ENCODE measurements around the gene CAB39L. TPM values are rescaled to one million over a fixed set of nuclear protein-coding genes. Genes with fewer than 3 reads are reported as not detected.
A peak's percentile ranks its signal among the peaks of the same experiment; 100 is the strongest.
"Not testable (repeated sequence)": the region's sequence is repeated elsewhere in the genome, so short reads cannot be mapped to it uniquely, and the experiment has no call there.

CAB39L gene
- total and polyA plus RNA-seq, 12 donors: 7.1 to 33.2 (median 16.9) TPM

DNA sequence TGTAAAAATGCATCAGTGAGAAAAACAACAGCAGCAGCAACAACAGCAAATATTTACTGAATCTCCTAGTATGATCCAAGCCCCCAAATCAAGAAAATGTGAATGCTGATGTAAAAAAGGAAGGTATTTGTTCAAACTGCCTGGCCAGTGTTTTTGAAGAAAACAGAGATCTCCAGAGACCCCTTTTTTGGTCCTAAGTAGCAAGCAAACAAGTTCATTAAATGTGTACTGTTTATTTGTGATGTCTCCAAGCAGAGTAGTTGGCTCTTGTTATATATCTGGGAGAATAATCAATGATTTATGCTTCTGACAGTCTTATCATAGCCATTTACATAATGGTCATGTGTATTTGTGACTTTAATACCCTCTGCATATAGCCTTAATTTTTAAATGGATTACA, 145.4 kb downstream of the CAB39L start:
- intact Hi-C loops (cut with DNase I): no loop called here

DNA sequence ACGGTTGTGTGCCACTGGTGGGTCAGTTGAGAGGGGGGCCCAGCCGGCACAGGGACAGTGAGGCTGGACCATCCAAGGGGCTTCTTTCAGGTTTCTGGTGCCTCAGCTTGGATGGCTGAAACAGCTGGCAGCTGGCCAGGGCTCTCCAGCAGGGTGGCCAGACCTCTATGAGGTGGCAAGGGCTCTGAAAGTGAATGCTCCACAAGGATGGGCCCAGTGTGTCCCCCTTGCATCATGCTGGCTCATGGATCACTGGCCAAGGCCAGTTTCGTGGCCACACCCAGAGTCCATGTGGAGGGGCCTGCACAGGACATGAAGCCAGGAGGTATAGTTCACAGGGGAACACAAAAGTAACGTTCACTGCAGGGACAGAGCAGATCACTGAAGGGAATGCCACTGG, 146.5 kb downstream of the CAB39L start:
- peaks cover 0 to 17% (median 0%) of the 10 kb centered on the region in 9 donors for H3K36me3 ChIP-seq
- H3K27ac ChIP-seq: peak overlapping the region in 1 of 10 donors; percentile 7
- H3K9me3 ChIP-seq: no peaks in the 10 kb centered on the region
- no peaks in the 10 kb centered on the region for H3K27me3 ChIP-seq
- WGBS, 2 donors: 88 to 91% methylated on average over 4 of the region's 4 CpGs
- TF ChIP-seq, protein P1, sequence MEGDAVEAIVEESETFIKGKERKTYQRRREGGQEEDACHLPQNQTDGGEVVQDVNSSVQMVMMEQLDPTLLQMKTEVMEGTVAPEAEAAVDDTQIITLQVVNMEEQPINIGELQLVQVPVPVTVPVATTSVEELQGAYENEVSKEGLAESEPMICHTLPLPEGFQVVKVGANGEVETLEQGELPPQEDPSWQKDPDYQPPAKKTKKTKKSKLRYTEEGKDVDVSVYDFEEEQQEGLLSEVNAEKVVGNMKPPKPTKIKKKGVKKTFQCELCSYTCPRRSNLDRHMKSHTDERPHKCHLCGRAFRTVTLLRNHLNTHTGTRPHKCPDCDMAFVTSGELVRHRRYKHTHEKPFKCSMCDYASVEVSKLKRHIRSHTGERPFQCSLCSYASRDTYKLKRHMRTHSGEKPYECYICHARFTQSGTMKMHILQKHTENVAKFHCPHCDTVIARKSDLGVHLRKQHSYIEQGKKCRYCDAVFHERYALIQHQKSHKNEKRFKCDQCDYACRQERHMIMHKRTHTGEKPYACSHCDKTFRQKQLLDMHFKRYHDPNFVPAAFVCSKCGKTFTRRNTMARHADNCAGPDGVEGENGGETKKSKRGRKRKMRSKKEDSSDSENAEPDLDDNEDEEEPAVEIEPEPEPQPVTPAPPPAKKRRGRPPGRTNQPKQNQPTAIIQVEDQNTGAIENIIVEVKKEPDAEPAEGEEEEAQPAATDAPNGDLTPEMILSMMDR (IDR thresholded peaks at IDR 0.05): no peak
- peaks cover 0 to 33% (median 6%) of the 10 kb centered on the region in 9 donors for H3K4me1 ChIP-seq
- DNase-seq: no peak
- intact Hi-C loops (cut with DNase I): no loop called here
- H3K4me3 ChIP-seq: no peak overlapping the region
- ATAC-seq: no peak

More for the DNA sequence above, 145.4 kb downstream of the CAB39L start:
- TF ChIP-seq, protein P1 (IDR thresholded peaks at IDR 0.05): no peak
- Histone ChIP-seq H3K36me3 (peaks cover 0 to 6% (median 0%) of the 10 kb centered on the region in 9 donors), H3K27ac (no peak overlapping the region), H3K4me3 (no peak overlapping the region), H3K9me3 (no peaks in the 10 kb centered on the region), H3K4me1 (peaks cover 0 to 28% (median 3%) of the 10 kb centered on the region in 9 donors), H3K27me3 (no peaks in the 10 kb centered on the region)
- DNase-seq: no peak
- no peak for ATAC-seq

DNA sequence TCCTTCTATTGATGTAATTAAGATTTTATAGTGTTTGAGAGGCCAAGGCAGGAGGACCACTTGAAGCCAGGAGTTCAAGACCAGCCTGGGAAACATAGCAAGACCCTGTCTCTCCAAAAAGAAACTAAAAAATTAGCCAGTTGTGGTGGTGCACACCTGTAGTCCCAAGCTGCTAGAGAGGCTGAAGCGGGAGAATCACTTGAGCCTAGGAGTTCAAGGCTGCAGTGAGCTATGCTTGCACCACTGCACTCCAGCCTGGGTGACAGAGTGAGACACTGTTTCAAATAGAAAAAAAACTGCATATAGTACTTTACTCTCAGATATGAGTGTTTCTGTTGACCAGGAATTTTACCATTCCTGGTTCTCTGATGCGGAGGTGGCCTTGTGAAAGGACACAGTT, 147.2 kb downstream of the CAB39L start:
- DNase-seq: no peak
- H3K27ac ChIP-seq: no peak overlapping the region
- TF ChIP-seq, protein P1 (IDR thresholded peaks at IDR 0.05): no peak
- no peaks in the 10 kb centered on the region for H3K9me3 ChIP-seq
- no peaks in the 10 kb centered on the region for H3K27me3 ChIP-seq
- WGBS, 2 donors: 97 to 100% methylated on average over 2 of the region's 2 CpGs
- intact Hi-C loops (cut with DNase I): no loop called here
- ATAC-seq: no peak
- H3K36me3 ChIP-seq: peaks cover 0 to 23% (median 0%) of the 10 kb centered on the region in 9 donors
- no peak overlapping the region for H3K4me3 ChIP-seq
- peaks cover 0 to 29% (median 6%) of the 10 kb centered on the region in 9 donors for H3K4me1 ChIP-seq

DNA sequence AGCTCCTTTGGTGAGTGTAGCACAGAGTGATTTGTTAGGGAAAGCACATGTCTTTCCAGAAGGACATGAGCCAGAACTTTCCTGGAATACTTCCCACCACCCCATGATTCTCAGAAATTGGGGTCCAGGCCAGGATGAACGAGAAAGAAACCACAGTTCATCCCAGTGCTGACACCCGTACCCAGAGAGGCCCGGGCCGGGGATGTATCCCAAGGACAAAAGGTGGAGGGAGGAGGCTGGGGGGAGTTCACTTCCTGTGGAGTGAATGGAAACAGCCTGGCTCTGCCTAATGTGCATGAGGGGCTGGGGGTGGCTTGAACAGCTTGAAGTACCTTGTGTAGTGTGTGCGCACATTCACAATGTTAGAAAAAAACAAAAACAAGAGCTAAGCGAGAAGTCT, 148.6 kb downstream of the CAB39L start:
- Histone ChIP-seq H3K4me1 (peaks cover 0 to 19% (median 6%) of the 10 kb centered on the region in 9 donors), H3K27me3 (no peaks in the 10 kb centered on the region), H3K27ac (no peak overlapping the region), H3K4me3 (no peak overlapping the region), H3K9me3 (no peaks in the 10 kb centered on the region), H3K36me3 (peaks cover 0 to 25% (median 0%) of the 10 kb centered on the region in 9 donors)
- DNase-seq: no peak
- 52 to 53% methylated on average over 6 of the region's 6 CpGs for WGBS, 2 donors
- intact Hi-C loops (cut with DNase I): no loop called here
- TF ChIP-seq, protein P1 (IDR thresholded peaks at IDR 0.05): no peak
- no peak for ATAC-seq

DNA sequence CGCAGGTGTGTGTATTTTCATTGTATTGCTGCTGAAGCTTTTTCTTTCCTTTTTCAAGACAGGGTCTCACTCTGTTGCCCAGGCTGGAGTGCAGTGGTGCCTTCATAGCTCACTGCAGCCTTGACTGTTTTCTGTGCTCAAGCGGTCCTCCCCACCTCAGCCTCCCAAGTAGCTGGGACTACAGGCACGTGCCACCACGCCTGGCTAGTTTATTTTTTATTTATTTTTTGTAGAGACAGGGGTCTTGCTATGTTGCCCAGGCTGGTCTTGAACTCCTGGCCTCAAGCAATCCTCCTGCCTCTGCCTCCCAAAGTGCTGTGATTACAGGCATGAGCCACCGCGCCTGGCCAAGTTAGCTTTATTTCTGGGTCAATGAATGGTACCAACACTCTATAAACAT, 149.1 kb downstream of the CAB39L start:
- H3K27me3 ChIP-seq; H3K4me3 ChIP-seq; DNase-seq; H3K27ac ChIP-seq; ATAC-seq; H3K9me3 ChIP-seq; intact Hi-C loops (cut with DNase I): not testable (repeated sequence)
- H3K4me1 ChIP-seq: peaks cover 0 to 19% (median 6%) of the 10 kb centered on the region in 9 donors
- H3K36me3 ChIP-seq: peaks cover 0 to 25% (median 0%) of the 10 kb centered on the region in 9 donors
- 97 to 99% methylated on average over 6 of the region's 6 CpGs for WGBS, 2 donors
